Measurements from ENCODE around the gene TCF4.

TCF4 gene

DNA sequence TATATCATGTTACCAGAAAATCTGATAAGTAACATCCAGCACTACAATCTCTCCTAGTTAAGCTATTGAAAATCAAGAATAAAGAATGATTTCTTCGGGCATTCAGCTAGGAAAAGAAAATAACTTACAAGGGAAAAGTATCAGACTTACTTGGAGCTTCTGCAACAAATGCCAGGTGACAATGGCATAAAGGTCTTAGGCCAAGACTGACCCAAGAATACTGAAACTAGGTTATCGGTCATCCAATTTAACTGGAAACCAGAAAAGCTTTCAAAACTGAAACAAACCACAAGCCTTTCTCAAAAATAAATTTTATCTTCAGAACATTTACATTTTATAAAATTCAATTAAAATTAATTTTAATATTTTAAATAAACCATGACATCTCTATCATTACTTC lies 414.7 kb downstream of the TCF4 start:
- TF ChIP-seq, protein P1, sequence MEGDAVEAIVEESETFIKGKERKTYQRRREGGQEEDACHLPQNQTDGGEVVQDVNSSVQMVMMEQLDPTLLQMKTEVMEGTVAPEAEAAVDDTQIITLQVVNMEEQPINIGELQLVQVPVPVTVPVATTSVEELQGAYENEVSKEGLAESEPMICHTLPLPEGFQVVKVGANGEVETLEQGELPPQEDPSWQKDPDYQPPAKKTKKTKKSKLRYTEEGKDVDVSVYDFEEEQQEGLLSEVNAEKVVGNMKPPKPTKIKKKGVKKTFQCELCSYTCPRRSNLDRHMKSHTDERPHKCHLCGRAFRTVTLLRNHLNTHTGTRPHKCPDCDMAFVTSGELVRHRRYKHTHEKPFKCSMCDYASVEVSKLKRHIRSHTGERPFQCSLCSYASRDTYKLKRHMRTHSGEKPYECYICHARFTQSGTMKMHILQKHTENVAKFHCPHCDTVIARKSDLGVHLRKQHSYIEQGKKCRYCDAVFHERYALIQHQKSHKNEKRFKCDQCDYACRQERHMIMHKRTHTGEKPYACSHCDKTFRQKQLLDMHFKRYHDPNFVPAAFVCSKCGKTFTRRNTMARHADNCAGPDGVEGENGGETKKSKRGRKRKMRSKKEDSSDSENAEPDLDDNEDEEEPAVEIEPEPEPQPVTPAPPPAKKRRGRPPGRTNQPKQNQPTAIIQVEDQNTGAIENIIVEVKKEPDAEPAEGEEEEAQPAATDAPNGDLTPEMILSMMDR (IDR thresholded peaks at IDR 0.05; ENCODE audit: borderline replicate concordance, insufficient read depth, low read depth, low read length), result no peak
- H3K4me3 ChIP-seq (ENCODE audit: low read depth, low read length), result no peak overlapping the region
